ENCODE results near the gene DPF3.

The DPF3 gene

GRCh38 chr14:72736786-72737559 lies 156.9 kb downstream of the DPF3 start:
- H3K27me3 ChIP-seq (ENCODE audit: low read depth) = no peaks in the 10 kb centered on the region
- no peaks in the 10 kb centered on the region for H3K9me3 ChIP-seq
- no peaks in the 10 kb centered on the region for H3K36me3 ChIP-seq (replicated peaks)
- H3K4me3 ChIP-seq = no peak overlapping the region
- in situ Hi-C loops (cut with MboI; ENCODE audit: low sequenced_read_pairs) = no loop called here
- DNase-seq (ENCODE audit: low spot score in 2 of 2) = no peak
- no peaks in the 10 kb centered on the region for H3K4me1 ChIP-seq

- DNase-seq (ENCODE audit: low spot score in 2 of 2) = no peak
- Histone ChIP-seq H3K36me3 (replicated peaks) (no peaks in the 10 kb centered on the region), H3K4me1 (no peaks in the 10 kb centered on the region), H3K4me3 (no peak overlapping the region), H3K27me3 (ENCODE audit: low read depth) (no peaks in the 10 kb centered on the region), H3K9me3 (no peaks in the 10 kb centered on the region)
- in situ Hi-C loops (cut with MboI; ENCODE audit: low sequenced_read_pairs) = no loop called here
Observed at GRCh38 chr14:72736308-72736707, 157.6 kb downstream of the DPF3 start.

GRCh38 chr14:72732022-72732780 lies 161.7 kb downstream of the DPF3 start:
- in situ Hi-C loops (cut with MboI; ENCODE audit: low sequenced_read_pairs) = no loop called here
- Histone ChIP-seq H3K4me1 (no peaks in the 10 kb centered on the region), H3K9me3 (no peaks in the 10 kb centered on the region), H3K36me3 (replicated peaks) (no peaks in the 10 kb centered on the region), H3K27me3 (ENCODE audit: low read depth) (no peaks in the 10 kb centered on the region), H3K4me3 (no peak overlapping the region)
- DNase-seq (ENCODE audit: low spot score in 2 of 2) = no peak

- Histone ChIP-seq H3K27me3 (ENCODE audit: low read depth) (no peaks in the 10 kb centered on the region), H3K4me3 (no peak overlapping the region), H3K4me1 (no peaks in the 10 kb centered on the region), H3K36me3 (replicated peaks) (no peaks in the 10 kb centered on the region), H3K9me3 (no peaks in the 10 kb centered on the region)
- in situ Hi-C loops (cut with MboI; ENCODE audit: low sequenced_read_pairs) = no loop called here
- no peak for DNase-seq (ENCODE audit: low spot score in 2 of 2)
Observed at GRCh38 chr14:72731252-72732020, 162.5 kb downstream of the DPF3 start.

GRCh38 chr14:72730468-72730867 lies 163.4 kb downstream of the DPF3 start:
- in situ Hi-C loops (cut with MboI; ENCODE audit: low sequenced_read_pairs) = no loop called here
- no peaks in the 10 kb centered on the region for H3K27me3 ChIP-seq (ENCODE audit: low read depth)
- H3K4me3 ChIP-seq = no peak overlapping the region

GRCh38 chr14:72726444-72726843 lies 167.5 kb downstream of the DPF3 start:
- in situ Hi-C loops (cut with MboI; ENCODE audit: low sequenced_read_pairs) = no loop called here
- H3K9me3 ChIP-seq = no peaks in the 10 kb centered on the region
- no peak overlapping the region for H3K4me3 ChIP-seq
- H3K36me3 ChIP-seq (replicated peaks) = no peaks in the 10 kb centered on the region
- H3K4me1 ChIP-seq = no peaks in the 10 kb centered on the region
- no peaks in the 10 kb centered on the region for H3K27me3 ChIP-seq (ENCODE audit: low read depth)
- DNase-seq (ENCODE audit: low spot score in 2 of 2) = no peak

More at GRCh38 chr14:72730468-72730867, 163.4 kb downstream of the DPF3 start:
- DNase-seq (ENCODE audit: low spot score in 2 of 2) = no peak
- no peaks in the 10 kb centered on the region for H3K36me3 ChIP-seq (replicated peaks)
- H3K4me1 ChIP-seq = no peaks in the 10 kb centered on the region
- no peaks in the 10 kb centered on the region for H3K9me3 ChIP-seq

- in situ Hi-C loops (cut with MboI; ENCODE audit: low sequenced_read_pairs) = no loop called here
- H3K4me1 ChIP-seq = no peaks in the 10 kb centered on the region
- no peaks in the 10 kb centered on the region for H3K27me3 ChIP-seq (ENCODE audit: low read depth)
- no peak for DNase-seq (ENCODE audit: low spot score in 2 of 2)
- H3K4me3 ChIP-seq = no peak overlapping the region
- no peaks in the 10 kb centered on the region for H3K9me3 ChIP-seq
- no peaks in the 10 kb centered on the region for H3K36me3 ChIP-seq (replicated peaks)
Observed at GRCh38 chr14:72723858-72724530, 169.9 kb downstream of the DPF3 start.

GRCh38 chr14:72722201-72722785 lies 171.6 kb downstream of the DPF3 start:
- in situ Hi-C loops (cut with MboI; ENCODE audit: low sequenced_read_pairs) = no loop called here
- no peaks in the 10 kb centered on the region for H3K27me3 ChIP-seq (ENCODE audit: low read depth)
- no peak for DNase-seq (ENCODE audit: low spot score in 2 of 2)
- no peaks in the 10 kb centered on the region for H3K36me3 ChIP-seq (replicated peaks)
- no peak overlapping the region for H3K4me3 ChIP-seq
- no peaks in the 10 kb centered on the region for H3K9me3 ChIP-seq
- H3K4me1 ChIP-seq = no peaks in the 10 kb centered on the region

GRCh38 chr14:72721083-72721482 lies 172.8 kb downstream of the DPF3 start:
- H3K4me1 ChIP-seq = no peaks in the 10 kb centered on the region
- no peak for DNase-seq (ENCODE audit: low spot score in 2 of 2)
- no peaks in the 10 kb centered on the region for H3K9me3 ChIP-seq
- no peaks in the 10 kb centered on the region for H3K36me3 ChIP-seq (replicated peaks)
- no peak overlapping the region for H3K4me3 ChIP-seq
- H3K27me3 ChIP-seq (ENCODE audit: low read depth) = no peaks in the 10 kb centered on the region
- in situ Hi-C loops (cut with MboI; ENCODE audit: low sequenced_read_pairs) = no loop called here

GRCh38 chr14:72717220-72717619 lies 176.7 kb downstream of the DPF3 start:
- Histone ChIP-seq H3K27me3 (ENCODE audit: low read depth) (no peaks in the 10 kb centered on the region), H3K4me1 (no peaks in the 10 kb centered on the region), H3K36me3 (replicated peaks) (no peaks in the 10 kb centered on the region), H3K4me3 (no peak overlapping the region), H3K9me3 (no peaks in the 10 kb centered on the region)
- no peak for DNase-seq (ENCODE audit: low spot score in 2 of 2)
- in situ Hi-C loops (cut with MboI; ENCODE audit: low sequenced_read_pairs) = no loop called here

GRCh38 chr14:72716476-72716875 lies 177.4 kb downstream of the DPF3 start:
- Histone ChIP-seq H3K9me3 (no peaks in the 10 kb centered on the region), H3K36me3 (replicated peaks) (no peaks in the 10 kb centered on the region), H3K27me3 (ENCODE audit: low read depth) (no peaks in the 10 kb centered on the region), H3K4me3 (no peak overlapping the region), H3K4me1 (no peaks in the 10 kb centered on the region)
- DNase-seq (ENCODE audit: low spot score in 2 of 2) = no peak
- in situ Hi-C loops (cut with MboI; ENCODE audit: low sequenced_read_pairs) = no loop called here

- H3K9me3 ChIP-seq = no peaks in the 10 kb centered on the region
- no peaks in the 10 kb centered on the region for H3K4me1 ChIP-seq
- no peak overlapping the region for H3K4me3 ChIP-seq
- no peaks in the 10 kb centered on the region for H3K27me3 ChIP-seq (ENCODE audit: low read depth)
- no peaks in the 10 kb centered on the region for H3K36me3 ChIP-seq (replicated peaks)
- in situ Hi-C loops (cut with MboI; ENCODE audit: low sequenced_read_pairs) = no loop called here
- DNase-seq (ENCODE audit: low spot score in 2 of 2) = no peak
Observed at GRCh38 chr14:72715850-72716228, 178.1 kb downstream of the DPF3 start.

- H3K36me3 ChIP-seq (replicated peaks) = no peaks in the 10 kb centered on the region
- H3K4me1 ChIP-seq = no peaks in the 10 kb centered on the region
- in situ Hi-C loops (cut with MboI; ENCODE audit: low sequenced_read_pairs) = no loop called here
- H3K4me3 ChIP-seq = no peak overlapping the region
- H3K9me3 ChIP-seq = no peaks in the 10 kb centered on the region
- H3K27me3 ChIP-seq (ENCODE audit: low read depth) = no peaks in the 10 kb centered on the region
- no peak for DNase-seq (ENCODE audit: low spot score in 2 of 2)
Observed at GRCh38 chr14:72715215-72715849, 178.6 kb downstream of the DPF3 start.

Data from HAP-1 (cell line).